Effector memory CD4-positive, alpha-beta T cell (primary cell): ENCODE data around the gene CHDH.

Experiments
- DNase-seq, 3 donors: peaks; one replicate each; pipeline ENCODE4 v3.0.0-alpha.2; 2020
- H3K27ac ChIP-seq: 2 replicates; pipeline ENCODE4 v1.7.0; 2013; ENCODE audit warnings: mild to moderate bottlenecking, low read length, moderate library complexity; ENCODE audit not compliant: insufficient read depth, poor library complexity, severe bottlenecking
- H3K27me3 ChIP-seq: replicated peaks from 2 replicates; pipeline ENCODE4 v1.7.0; 2013; ENCODE audit warnings: mild to moderate bottlenecking, low read length; ENCODE audit not compliant: insufficient read depth, control insufficient read depth, poor library complexity, severe bottlenecking
- H3K36me3 ChIP-seq: 2 replicates; pipeline ENCODE4 v1.7.0; 2013; ENCODE audit warnings: mild to moderate bottlenecking, low read length, moderate library complexity; ENCODE audit not compliant: control insufficient read depth, insufficient read depth
- H3K4me1 ChIP-seq: 2 replicates; pipeline ENCODE4 v1.7.0; 2013; ENCODE audit warnings: low read length, mild to moderate bottlenecking; ENCODE audit not compliant: control insufficient read depth, insufficient read depth, poor library complexity, severe bottlenecking
- H3K4me3 ChIP-seq: 2 replicates; pipeline ENCODE4 v1.7.0; 2013; ENCODE audit warnings: low read length, low read depth, mild to moderate bottlenecking; ENCODE audit not compliant: insufficient read depth, poor library complexity, severe bottlenecking
- H3K9me3 ChIP-seq: 2 replicates; pipeline ENCODE4 v1.7.0; 2013; ENCODE audit warnings: mild to moderate bottlenecking, low read length, moderate library complexity; ENCODE audit not compliant: control insufficient read depth

CHDH gene

DNA sequence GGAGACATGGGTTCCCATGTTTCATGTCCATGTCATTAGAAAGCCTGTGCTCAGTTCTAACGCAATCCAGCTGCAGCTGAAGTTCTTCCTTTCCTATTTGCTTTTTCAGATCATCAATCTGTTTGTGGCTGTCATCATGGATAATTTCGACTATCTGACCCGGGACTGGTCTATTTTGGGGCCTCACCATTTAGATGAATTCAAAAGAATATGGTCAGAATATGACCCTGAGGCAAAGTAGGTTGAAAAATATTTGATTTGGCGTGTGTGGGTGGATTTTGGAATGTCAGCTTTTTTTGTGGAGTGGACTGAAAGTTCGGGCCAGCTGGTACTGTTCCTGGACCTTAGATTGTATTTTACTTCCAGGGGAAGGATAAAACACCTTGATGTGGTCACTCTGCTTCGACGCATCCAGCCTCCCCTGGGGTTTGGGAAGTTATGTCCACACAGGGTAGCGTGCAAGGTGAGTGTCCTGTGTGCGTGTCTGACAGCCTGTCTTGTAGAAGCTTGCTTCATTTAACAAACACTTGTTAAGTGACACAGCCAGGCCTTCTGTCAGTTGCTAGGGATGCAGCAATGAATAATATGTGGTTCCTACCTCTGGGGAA lies 69.6 kb downstream of the CHDH start:
- no peak overlapping the region for H3K27ac ChIP-seq
- no peaks in the 10 kb centered on the region for H3K36me3 ChIP-seq
- no peaks in the 10 kb centered on the region for H3K9me3 ChIP-seq
- no peak overlapping the region for H3K4me3 ChIP-seq
- DNase-seq, result no peak
- no peaks in the 10 kb centered on the region for H3K27me3 ChIP-seq
- H3K4me1 ChIP-seq, result no peaks in the 10 kb centered on the region

DNA sequence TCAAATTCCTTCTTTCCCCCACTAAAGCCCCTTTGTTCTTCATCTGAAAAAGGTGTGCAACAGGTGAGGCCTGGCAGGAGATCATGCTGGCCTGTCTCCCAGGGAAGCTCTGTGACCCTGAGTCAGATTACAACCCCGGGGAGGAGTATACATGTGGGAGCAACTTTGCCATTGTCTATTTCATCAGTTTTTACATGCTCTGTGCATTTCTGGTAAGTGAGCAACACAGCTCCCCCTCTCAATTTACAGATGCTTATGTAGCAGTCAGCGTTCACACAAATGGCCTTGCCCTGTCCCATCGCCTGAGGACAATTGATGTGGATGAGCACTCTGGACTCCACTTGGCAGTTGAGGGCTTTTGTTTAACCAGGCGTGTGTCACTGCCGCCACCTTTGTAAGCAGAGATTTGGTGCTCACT lies 70.4 kb downstream of the CHDH start:
- H3K4me3 ChIP-seq, result no peak overlapping the region
- no peaks in the 10 kb centered on the region for H3K9me3 ChIP-seq
- no peaks in the 10 kb centered on the region for H3K36me3 ChIP-seq
- H3K4me1 ChIP-seq, result no peaks in the 10 kb centered on the region
- no peak for DNase-seq
- H3K27me3 ChIP-seq, result no peaks in the 10 kb centered on the region
- H3K27ac ChIP-seq, result no peak overlapping the region

DNA sequence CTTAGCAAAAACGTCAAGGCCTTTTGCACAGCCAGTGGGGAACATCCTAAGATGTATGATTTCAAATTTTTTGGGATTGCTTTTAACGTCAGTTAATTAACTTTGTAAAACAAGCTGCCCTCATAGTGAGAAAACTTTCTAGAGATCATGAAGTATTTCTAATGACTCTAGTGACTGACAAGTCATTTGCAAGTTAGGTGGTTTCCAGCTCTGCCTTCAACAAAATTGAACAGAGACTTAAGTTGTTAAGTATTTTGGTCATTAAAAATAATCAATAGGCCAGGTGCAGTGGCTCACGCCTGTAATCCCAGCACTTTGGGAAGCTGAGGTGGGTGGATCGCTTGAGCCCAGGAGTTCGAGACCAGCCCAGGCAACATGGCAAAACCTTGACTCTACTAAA lies 71.2 kb downstream of the CHDH start:
- no peaks in the 10 kb centered on the region for H3K36me3 ChIP-seq
- DNase-seq, result no peak
- H3K9me3 ChIP-seq, result no peaks in the 10 kb centered on the region
- H3K27me3 ChIP-seq, result no peaks in the 10 kb centered on the region
- H3K4me1 ChIP-seq, result no peaks in the 10 kb centered on the region
- H3K4me3 ChIP-seq, result no peak overlapping the region
- H3K27ac ChIP-seq, result no peak overlapping the region

DNA sequence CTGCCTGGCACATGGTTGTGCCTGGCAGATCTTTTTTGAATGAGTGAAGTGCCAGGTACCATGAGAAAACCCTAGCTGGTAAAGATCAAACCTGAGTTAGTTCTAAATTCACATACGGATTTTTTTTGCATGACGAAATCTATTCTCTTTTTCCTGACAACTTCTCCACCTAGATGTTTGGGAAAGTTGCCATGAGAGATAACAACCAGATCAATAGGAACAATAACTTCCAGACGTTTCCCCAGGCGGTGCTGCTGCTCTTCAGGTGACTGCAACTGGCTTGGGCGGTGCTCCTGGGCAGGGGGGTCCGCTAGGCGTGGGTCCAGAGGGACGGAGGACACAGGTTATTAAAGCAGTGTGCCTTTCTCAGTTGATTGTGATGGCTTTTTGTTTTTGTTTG lies 71.8 kb downstream of the CHDH start:
- Histone ChIP-seq H3K36me3 (no peaks in the 10 kb centered on the region), H3K4me1 (no peaks in the 10 kb centered on the region), H3K4me3 (no peak overlapping the region), H3K9me3 (no peaks in the 10 kb centered on the region), H3K27ac (no peak overlapping the region), H3K27me3 (no peaks in the 10 kb centered on the region)
- no peak for DNase-seq

DNA sequence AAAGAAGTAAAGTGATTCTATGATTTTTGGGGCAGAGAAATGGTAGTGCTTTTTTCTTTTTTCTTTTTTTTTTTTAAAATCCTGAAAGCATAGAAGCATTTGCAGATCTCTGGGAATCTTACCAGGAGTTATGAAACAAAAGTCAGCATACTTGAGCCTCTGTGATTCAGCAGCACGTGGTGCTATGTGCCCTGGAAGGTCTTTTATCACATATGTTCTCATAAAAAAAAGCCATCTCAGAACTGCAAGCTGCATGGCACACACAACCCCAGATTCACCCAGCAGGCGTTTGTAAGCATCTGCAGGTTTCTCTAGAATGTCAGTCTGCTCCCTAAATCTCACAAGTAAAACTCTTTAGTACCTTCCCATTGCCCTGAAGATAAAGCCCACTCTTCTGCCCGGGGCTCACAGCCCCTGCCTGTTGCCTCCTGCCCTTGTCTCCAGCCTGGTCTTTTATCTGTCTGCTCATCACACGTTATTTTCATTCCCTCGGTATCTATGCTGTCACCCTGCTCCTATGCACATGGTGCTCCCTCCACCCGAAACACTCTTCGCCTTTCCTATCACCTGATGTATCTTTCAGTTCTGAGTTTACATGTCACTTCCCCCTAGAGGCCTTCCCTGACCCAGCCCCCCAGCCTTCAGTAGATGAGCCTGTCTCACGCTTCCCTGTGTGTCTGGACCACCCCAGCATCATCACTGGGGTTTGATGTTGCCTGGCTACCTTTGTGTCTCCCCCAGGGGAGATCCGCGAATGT lies 72.4 kb downstream of the CHDH start:
- Histone ChIP-seq H3K4me1 (no peaks in the 10 kb centered on the region), H3K27me3 (no peaks in the 10 kb centered on the region), H3K36me3 (no peaks in the 10 kb centered on the region), H3K27ac (no peak overlapping the region), H3K9me3 (no peaks in the 10 kb centered on the region), H3K4me3 (no peak overlapping the region)
- no peak for DNase-seq

DNA sequence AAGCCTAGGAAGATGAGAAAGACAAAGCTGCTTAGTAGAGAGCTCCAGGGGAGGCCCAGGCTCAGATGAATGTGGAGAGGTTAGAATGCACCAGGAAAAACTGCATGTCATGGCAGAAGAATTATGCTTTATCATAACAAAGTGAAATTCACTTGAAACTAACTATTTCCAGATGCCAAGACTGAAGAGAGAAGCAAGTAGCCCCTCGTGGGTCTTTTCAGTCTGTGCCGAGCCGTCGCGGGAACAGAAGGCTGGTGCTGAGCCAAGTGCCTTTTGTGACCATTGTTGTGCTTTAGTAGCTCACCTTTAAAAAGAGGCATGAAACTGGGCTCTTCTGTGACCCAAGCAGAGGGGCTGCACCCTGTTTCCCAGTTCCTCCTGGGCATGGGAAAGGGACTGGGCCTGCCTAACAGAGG lies 73.2 kb downstream of the CHDH start:
- Histone ChIP-seq H3K4me3 (no peak overlapping the region), H3K27me3 (no peaks in the 10 kb centered on the region), H3K9me3 (no peaks in the 10 kb centered on the region), H3K4me1 (no peaks in the 10 kb centered on the region), H3K36me3 (no peaks in the 10 kb centered on the region), H3K27ac (no peak overlapping the region)
- no peak for DNase-seq

DNA sequence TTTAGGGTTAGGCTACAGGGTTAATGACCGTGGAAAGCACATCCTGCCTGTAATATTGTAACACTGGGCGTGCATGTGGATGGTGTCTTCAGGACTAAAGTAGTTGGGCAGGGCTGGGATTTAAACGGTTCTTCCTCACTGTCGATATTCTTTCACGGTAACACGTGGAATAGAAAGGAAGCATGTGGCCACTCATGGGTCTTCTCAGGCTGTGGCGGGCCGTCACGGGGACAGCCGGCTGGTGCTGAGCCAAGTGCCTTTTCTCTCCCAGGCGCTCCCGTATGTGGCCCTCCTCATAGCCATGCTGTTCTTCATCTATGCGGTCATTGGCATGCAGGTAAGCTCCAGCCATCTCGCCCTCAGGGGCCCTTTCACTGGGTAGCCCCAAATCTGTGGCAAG lies 73.7 kb downstream of the CHDH start:
- Histone ChIP-seq H3K27ac (no peak overlapping the region), H3K36me3 (no peaks in the 10 kb centered on the region), H3K9me3 (no peaks in the 10 kb centered on the region), H3K4me3 (no peak overlapping the region), H3K4me1 (no peaks in the 10 kb centered on the region), H3K27me3 (no peaks in the 10 kb centered on the region)
- DNase-seq, result no peak

DNA sequence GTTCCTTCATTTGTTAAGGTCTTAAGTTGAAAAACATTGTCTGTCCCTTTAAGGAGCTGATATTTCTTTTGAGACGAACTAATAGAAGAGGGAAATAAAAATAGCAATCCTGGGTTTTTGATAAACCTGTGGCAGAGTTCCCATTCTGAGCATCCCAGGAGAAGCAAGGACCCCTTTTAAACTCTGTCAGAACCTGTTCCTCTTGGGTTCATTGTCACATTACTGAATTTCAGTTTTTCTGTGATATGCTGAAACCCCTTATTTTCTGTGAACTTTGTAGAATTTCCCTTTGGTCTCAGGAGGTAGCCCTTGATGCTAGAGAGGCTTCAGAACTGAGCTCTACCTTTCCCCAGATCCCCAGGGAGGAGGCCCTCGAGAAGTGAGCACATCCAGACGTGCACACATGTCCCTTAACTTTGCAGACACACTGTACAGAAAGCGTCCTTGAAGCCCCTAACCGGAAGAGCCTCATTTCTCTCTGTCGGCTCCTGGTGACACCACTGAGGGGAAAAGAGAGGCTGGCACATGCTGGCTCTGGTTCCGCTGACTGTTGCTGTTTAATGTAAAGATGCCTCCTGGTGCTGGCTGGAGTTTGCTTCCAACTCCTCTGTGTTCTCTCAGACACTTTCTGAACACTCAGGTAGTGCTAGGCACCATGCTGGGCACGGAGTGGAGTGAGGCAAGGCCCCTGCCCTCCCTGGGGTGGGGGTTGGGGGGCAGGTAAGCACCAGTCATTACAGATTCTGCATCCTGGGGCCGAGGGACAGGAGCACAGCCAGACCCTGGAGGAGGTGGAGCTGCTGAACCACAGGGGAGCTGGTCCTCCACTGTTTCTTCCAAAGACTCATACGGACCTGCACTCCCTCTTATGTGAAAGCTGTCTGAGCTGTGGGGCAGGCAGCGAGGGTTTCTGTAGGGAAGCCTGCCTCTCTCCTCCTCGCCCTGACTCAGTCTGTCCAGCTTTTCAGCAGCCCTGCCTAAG lies 77.5 kb downstream of the CHDH start:
- Histone ChIP-seq H3K27ac (no peak overlapping the region), H3K27me3 (no peaks in the 10 kb centered on the region), H3K36me3 (no peaks in the 10 kb centered on the region), H3K9me3 (no peaks in the 10 kb centered on the region), H3K4me1 (no peaks in the 10 kb centered on the region), H3K4me3 (no peak overlapping the region)
- no peak for DNase-seq

DNA sequence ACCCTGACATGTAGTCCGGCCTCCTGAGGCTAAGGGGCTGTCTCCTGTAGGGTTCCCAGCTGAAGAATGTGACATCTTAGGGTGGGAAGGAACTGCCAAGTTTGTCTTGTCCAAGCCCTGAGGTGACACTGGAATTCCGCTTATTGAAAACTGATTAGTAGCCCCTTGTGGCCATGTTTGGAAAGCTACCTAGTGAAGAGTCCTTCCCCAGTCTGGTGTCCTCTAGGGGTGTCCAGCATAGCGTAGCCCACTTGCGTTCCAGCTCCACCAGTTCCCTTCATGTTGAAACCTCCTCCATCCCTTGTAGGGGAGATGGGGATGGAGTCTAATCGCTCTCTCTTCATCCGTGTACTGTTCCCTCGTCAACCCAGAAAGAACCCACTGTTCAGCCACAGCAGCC lies 79.5 kb downstream of the CHDH start:
- Histone ChIP-seq H3K27ac (no peak overlapping the region), H3K27me3 (no peaks in the 10 kb centered on the region), H3K9me3 (no peaks in the 10 kb centered on the region), H3K4me3 (no peak overlapping the region), H3K4me1 (no peaks in the 10 kb centered on the region), H3K36me3 (no peaks in the 10 kb centered on the region)
- DNase-seq, result no peak

DNA sequence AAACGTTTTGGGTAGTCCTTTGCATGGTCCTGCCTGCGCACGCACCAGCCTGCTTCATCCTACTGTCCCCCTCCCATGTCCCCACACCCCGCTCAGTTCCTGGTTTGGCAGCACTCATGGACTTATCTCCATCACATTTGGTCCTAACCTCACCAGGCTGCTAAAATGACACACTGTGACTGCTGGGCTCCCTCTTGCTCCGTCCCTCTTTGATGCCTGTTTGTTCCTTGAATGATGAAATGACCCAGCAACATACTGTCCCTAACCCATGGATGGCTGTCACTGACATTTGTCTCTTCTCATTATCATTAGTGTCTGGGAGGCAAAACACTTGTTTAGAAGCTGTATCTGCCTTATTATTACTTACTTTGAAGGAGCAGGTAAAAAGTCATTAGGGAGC lies 80.5 kb downstream of the CHDH start:
- no peaks in the 10 kb centered on the region for H3K9me3 ChIP-seq
- no peaks in the 10 kb centered on the region for H3K36me3 ChIP-seq
- H3K27me3 ChIP-seq, result no peaks in the 10 kb centered on the region
- no peak for DNase-seq
- H3K4me3 ChIP-seq, result no peak overlapping the region
- H3K4me1 ChIP-seq, result no peaks in the 10 kb centered on the region
- no peak overlapping the region for H3K27ac ChIP-seq
